IPS DF 4.7 (cell line): Measurements from ENCODE around the gene RGPD3.
"Not testable (repeated sequence)": the region's sequence is repeated elsewhere in the genome, so short reads cannot be mapped to it uniquely, and the experiment has no call there.

Source experiments
- DNase-seq: peaks from one replicate; pipeline ENCODE4 v3.0.0-alpha.2; 2013; ENCODE audit warnings: low spot score; ENCODE audit errors: extremely low read depth

Gene RGPD3

DNA sequence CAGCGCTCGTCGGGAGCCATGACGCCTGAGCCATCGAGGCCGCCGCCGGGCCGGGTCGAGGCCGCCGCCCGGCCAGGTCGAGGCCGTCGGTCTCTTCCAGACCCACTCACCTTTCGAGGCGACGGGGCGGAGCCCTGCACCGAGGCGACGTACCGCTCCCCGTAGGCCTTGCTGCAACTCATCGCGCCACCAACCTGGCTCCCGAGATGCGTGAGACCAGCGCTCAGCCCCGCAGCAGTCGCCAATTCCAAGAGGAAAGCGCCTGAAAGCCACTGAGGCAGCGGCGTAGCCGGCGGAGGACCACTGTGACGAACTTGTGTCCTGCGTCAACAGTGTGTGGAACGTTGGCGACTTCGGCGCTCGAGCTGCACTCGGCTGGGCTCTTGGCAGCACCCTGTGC lies at the start of gene RGPD3:
Gene RGPD3 (minus strand): TSS at position 307 of the 400 bp plus-strand sequence. CDS start 125 bp downstream, at position 182.
- DNase-seq: not testable (repeated sequence)

- no peak for DNase-seq
Measured at GRCh38 chr2:106517329-106517728, 49.1 kb upstream of the RGPD3 start.

GRCh38 chr2:106516864-106517263 lies 48.7 kb upstream of the RGPD3 start:
- DNase-seq: no peak

DNA sequence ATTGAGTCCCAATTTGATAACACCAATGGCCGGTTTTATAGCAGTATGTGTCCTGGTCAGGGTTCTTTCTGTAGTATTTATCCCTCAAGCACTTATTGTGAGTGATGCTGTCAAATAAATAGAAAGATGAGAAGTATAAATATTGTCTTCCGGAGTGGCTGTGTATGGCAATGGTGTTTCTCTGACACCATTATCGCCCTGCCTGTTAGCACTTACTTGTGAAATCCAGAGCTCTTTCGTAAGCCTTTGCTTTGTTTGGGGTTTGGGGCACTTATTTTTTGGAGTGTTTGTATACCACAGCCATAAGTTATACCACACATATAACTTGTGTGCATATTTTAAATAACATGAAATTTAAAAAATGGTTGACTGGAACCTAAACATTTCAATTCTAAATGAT lies 48.2 kb upstream of the RGPD3 start:
- DNase-seq: no peak

- DNase-seq: not testable (repeated sequence)
Measured at GRCh38 chr2:106514827-106515226, 46.6 kb upstream of the RGPD3 start.

- DNase-seq: not testable (repeated sequence)
Measured at GRCh38 chr2:106513391-106513790, 45.2 kb upstream of the RGPD3 start.

GRCh38 chr2:106511934-106512333 lies 43.7 kb upstream of the RGPD3 start:
- DNase-seq: not testable (repeated sequence)

- not testable (repeated sequence) for DNase-seq
Measured at GRCh38 chr2:106511476-106511901, 43.3 kb upstream of the RGPD3 start.

DNA sequence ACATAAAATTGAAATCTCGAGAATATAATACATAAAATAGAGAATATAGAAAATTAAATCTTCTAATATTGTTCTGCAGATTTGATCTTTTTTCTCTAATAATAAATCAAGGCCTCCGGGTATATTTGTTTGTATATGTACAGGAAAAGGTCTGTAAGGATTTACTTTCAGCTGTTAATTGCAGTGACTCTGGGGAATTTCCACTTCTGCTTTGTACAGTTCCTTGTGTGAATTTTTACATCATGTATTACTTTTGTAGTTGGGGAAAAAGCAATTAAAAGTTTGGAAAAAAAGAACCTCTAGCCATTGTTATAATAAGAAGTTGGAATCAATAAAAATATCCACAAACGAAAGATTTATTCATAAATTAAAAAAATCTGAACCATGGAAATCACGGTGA lies 42.6 kb upstream of the RGPD3 start:
- not testable (repeated sequence) for DNase-seq

DNA sequence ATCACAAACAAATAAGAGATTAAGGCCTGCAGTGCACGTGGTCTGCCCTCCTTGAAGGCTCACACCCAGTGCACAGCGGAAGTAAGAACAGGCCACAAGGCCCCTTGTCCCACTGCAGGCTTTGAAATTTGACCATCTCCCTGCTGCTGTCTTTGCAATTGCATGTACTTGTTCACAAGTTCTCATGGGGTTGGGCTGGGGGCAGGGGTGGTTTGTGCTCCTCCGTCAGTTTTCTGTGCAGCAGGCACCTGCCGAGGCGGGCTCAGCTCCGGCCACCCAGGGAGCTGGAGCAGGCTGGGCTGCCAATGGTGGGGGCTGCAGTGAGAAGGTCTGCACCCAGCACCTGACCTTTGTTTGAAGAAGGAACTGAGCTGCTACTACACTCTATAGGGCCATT lies 41.2 kb upstream of the RGPD3 start:
- not testable (repeated sequence) for DNase-seq

- DNase-seq: not testable (repeated sequence)
Measured at GRCh38 chr2:106508660-106509373, 40.6 kb upstream of the RGPD3 start.

GRCh38 chr2:106506002-106506687 lies 37.9 kb upstream of the RGPD3 start:
- not testable (repeated sequence) for DNase-seq

- DNase-seq: not testable (repeated sequence)
Measured at GRCh38 chr2:106504787-106505186, 36.6 kb upstream of the RGPD3 start.

DNA sequence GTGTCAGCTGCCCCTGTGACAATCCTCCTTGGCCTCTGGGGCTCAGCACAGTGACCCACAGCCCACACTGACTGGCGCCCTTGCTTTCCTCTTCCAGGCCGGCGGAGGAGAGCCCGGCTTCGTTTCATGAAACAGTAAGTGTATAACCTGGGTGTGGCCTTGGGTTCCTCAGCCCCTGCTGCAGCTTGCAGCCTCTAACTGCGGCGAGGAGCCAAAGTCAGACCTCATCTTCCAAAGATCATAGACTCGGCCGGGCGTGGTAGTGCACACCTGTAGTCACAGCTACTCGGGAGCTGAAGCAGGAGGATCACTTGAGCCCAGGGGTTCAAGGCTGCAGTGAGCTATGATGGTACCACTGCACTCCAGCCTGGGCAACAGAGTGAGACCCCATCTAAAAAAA lies 36.0 kb upstream of the RGPD3 start:
- not testable (repeated sequence) for DNase-seq

DNA sequence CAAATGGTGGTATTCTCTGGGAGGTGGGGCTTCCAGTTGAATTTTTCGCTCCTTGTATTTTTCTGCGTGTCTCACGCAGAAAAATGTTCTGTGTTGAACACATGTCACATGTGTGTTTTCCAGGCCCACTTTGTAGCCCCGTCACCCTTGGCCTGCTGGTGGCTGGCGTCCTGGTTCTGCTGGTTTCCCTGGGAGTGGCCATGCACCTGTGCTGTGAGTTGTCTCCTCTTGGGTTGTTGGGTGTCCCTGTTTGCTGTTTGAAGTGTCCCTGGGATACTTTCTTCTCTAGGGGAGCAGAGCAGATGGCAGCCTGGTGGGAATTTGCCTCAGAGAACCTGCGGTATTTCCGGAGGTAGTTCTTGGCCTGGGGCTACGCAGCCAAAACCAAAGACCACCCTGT lies 34.1 kb upstream of the RGPD3 start:
- not testable (repeated sequence) for DNase-seq

DNA sequence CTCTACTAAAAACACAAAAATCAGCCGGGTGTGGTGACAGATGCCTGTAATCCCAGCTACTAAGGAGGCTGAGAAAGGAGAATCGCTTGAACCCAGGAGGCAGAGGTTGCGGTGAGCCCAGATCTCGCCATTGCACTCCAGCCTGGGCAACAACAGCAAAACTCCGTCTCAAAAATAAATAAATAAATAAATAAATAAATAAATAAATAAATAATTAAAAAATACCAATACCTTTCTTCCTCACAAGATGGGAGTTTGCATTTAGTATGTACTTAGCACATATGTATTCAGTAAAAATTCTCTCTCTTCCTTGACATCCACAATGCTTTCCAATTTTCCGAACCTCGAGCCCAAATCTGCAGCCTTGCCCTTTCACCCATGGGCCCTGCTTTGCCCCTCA lies 32.1 kb upstream of the RGPD3 start:
- DNase-seq: not testable (repeated sequence)

DNA sequence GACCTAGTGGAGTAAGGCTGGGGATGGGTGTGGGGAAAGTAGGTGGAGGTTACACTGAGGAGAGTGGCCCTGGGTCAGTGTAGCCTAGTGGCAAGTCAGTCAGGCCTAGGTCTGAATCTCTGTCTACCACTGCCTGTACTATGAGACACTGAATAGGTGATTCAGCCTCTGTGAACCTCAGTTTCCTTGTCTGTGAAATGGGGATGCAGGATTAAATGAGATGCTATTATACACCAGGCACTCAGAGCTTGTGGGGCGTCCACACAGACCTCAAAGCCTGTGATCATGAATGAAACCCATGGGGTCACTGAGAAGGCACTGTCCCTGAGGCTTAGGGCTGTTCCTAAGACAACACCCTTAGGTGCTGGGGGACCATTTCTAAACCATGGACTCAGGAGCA lies 30.3 kb upstream of the RGPD3 start:
- DNase-seq: not testable (repeated sequence)

DNA sequence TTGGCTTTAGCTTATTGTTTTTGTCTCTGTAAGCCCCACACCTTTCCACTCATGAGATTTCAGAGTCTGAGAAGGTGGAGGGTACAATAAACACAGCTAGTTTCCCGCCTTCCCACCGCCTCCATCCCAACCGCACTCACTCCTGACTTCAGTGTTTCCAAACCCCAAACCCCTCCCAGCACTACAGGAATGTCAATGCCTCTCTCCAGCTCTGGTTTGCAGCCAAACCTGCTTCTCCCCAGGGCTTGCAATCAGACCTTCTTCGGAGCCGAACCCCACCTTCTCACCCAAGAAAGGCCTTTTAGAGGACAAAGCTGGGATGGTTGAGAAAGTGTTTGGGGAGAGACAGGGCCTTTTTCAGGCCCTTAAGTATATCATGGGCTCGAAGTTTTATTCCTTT lies 24.7 kb upstream of the RGPD3 start:
- not testable (repeated sequence) for DNase-seq

- not testable (repeated sequence) for DNase-seq
Measured at GRCh38 chr2:106492399-106492798, 24.2 kb upstream of the RGPD3 start.

- not testable (repeated sequence) for DNase-seq
Measured at GRCh38 chr2:106489701-106490100, 21.5 kb upstream of the RGPD3 start.

DNA sequence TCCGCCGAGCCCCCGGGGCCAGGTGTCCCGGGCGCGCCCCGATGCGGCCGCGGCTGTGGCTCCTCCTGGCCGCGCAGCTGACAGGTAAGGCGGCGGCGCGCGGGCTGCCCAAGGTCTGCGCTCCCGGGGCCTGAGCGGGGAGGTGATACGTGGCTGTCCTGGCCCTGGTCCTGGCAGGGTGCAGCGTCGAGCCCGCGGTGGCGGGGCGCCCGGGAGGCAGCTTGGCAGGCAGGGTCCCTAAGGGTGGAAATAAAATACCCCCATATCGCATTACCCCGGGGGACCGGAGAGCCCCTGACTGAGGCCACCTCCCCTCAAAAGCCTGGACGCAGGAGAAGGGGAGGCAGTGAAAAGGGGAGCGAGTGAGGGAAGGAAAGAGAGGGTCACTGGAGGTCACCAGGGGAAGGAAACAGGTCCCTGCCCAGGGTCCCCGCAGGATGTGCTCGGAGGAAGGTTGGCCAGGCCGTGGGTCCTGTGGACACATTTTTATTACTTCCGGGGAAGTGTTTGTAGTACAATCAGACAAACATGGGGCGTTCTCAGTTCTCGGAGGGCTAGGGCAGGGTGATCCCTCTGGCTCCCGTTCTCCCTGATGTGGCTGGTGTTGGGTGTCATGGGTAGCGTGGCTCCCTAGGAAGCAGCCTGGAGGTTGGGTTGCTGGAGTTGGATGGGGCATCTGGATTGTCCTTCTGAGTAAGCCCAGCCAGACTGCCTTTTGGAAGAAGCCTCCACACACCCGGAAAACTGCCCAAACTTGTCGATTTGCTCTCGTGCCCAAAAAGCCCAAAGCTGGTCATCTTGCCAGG lies 19.4 kb upstream of the RGPD3 start:
- DNase-seq: not testable (repeated sequence)
